Activated CD4-positive, CD25-positive, alpha-beta regulatory T cell treated with anti-CD3 and anti-CD28 coated beads, Interleukin-2, amount 50 U/mL, for 16 hours (primary cell): Measurements from ENCODE around the gene LMTK2.

Source experiments
- DNase-seq: peaks from one replicate; pipeline ENCODE4 v3.0.0-alpha.2; 2020; ENCODE audit warnings: low read depth, low spot score

Gene LMTK2

DNA sequence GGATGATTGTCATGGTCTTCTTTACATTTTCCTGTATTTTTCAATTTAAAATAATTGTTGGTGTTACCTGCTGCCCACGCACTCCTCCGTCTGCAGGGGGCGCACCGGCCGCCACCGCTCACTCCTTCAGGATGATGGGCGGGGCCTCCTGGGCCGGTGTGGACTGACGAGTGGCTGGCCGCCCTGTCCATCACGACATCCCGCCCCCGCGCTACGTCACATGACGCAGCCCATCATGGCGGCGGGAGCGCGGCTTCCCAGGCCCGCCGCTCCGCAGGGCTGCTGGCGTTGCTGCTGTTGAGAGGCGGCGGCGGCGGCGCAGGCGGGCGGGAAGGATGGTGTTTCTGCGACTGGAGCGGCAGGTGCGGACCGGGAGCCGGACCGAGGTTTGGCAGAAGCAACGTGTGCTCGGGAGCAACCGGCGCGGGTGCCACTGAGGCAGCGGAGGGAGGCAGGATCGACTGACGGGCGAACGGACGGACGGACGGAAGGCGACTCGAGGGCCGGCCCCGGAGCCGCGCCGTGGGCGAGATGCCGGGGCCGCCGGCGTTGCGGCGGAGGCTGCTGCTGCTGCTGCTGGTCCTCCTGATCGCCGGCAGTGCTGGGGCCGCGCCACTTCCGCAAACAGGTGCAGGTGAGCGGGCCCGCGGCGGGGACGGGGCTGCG lies at the start of gene LMTK2:
Gene LMTK2 (plus strand): TSS at position 216 of the 666 bp plus-strand sequence. CDS start 316 bp downstream, at position 532.
- peak; percentile 88 for DNase-seq

DNA sequence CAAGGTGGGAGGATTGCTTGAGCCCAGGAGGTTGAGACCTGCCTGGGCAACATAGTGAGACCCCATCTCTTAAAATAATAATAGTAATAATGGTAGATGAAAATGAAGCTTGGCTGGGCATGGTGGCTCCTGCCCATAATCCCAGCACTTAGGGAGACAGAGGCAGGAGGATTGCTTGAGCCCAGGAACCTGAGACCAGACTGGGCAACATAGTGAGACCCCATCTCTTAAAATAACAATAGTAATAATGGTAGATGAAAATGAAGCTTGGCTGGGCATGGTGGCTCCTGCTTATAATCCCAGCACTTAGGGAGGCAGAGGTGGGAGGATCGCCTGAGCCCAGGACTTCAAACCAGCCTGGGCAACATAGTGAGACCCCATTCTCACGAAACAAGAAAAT lies 49.5 kb upstream of the LMTK2 start:
- DNase-seq = no peak

DNA sequence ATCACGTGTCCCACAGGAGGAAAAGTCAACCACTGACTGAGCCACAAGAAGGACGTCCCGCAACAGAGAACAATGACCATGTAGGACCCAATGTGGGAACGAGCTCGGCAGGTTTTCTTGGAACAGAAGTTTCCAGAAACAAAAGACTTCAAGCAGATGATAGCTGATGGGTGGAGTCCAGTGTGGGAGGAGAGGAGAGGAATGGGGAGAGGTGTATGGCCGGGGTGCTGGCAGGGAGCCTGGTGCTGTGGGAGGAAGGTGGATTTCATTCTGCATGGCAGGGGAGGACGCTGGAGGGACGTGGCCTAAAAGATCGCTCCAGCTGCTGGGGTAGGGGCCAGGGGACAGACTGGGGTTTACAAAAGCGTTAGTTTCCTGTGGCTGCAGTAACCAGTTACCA lies 48.5 kb upstream of the LMTK2 start:
- no peak for DNase-seq

DNA sequence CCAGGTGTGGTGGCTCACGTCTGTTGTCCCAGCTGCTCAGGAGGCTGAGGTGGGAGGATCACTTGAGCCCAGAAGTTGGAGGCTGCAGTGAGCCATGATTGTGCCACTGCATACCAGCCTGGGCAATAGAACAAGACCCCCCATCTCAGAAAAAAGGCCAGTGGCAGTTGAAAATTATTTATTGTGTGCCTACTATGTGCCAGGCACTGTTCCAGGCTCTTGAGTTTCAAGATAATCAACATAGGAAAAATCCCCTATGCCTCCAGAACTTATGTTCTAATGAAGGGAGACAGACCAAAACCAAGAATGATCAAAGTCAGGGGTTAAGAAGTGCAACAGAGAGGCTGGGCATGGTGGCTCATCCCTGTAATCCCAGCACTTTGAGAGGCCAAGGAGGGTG lies 42.4 kb upstream of the LMTK2 start:
- no peak for DNase-seq

DNA sequence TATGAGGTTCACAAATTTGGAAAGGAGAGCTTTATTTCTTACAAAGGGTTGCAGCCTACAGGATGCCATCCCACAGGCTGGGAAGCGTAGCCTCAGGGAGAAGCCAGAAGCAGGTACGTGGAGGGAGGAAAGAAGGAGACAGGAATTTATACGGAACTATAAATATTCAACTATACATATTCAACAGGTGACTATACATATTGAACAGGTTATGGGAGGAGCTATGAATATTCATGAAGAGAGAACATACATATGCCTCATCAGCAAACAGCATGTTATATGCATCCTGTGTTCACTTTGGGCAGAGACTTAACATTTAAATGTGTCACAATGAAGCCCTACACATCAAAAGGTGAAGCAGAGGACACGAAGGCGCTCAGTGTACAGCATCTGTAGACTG lies 40.5 kb upstream of the LMTK2 start:
- no peak for DNase-seq

DNA sequence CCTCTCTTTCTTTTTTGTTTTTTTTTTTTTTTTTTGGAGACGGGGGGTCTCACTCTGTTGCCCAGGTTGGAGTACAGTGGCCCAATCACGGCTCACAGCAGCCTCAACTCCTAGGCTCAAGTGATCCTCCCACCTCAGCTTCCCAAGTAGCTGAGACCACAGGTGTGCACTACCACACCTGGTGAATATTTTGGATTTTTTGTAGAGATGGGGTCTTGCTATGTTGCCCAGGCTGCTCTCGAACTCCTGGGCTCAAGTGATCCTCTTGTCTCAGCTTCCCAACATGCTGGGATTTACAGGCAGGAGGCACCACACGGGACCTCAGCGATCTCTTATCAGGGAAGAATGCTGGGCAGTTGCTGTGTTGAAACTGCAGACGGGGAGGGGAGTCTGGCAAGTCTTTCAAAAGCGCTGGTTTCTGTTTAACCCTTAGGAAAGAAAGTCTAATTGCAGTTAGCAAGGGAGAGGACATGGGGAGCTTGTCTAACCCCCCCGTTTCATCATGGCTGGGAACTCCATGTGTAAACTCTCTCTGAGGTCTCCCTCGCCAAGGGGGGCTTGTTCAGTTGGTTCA lies 39.6 kb upstream of the LMTK2 start:
- no peak for DNase-seq

DNA sequence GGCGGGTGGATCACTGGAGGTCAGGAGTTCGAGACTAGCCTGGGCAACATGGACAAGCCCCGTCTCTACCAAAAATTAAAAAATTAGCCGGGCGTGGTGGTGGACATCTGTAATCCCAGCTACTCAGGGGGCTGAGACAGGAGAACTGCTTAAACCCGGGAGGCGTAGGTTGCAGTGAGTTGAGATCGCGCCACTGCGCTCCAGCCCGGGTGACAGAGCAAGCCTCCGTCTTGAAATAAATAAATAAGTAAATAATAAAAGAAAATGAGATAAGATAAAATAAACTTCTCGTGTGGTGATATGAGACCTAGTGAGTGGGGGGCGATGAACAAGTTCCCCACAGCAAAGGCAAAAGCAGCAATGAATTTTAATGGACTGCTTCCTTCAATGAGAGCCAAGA lies 33.6 kb upstream of the LMTK2 start:
- no peak for DNase-seq

DNA sequence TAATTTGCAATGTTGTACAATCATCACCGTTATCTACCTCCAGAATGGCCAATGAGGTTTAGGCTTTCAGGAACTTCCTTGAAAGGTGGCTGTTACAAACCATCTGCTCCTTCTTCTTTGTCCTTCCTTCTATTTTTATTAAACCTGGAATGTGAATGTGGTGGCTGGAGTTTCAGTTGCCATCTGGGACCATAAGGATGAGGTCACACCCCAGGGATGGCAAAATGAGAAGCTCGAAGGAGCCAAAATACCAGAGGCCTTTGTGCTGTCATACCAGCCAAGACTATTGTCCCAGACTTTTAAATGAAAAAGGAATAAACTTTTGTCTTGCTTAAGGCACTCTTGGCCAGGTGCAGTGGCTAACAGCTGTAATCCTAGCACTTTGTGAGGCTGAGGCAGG lies 30.9 kb upstream of the LMTK2 start:
- DNase-seq = no peak

DNA sequence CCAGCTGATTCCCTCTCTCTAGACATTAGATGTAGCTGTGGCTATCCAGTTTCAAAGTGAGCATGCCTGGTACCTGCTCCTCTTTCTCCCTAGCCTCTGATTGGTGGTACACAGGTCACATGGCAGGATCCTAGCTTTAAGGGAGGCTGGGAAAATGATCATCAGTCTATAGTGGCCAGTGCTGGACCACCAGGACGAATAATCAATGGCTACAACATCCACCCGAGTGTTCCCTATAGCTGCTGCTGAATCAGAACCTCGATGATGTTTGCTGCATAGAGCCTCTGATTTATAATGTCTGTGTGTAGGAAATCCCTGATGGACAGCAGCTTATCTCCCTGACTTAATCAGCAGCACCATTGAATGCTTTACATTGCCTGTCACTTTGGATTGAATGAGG lies 28.9 kb upstream of the LMTK2 start:
- no peak for DNase-seq

DNA sequence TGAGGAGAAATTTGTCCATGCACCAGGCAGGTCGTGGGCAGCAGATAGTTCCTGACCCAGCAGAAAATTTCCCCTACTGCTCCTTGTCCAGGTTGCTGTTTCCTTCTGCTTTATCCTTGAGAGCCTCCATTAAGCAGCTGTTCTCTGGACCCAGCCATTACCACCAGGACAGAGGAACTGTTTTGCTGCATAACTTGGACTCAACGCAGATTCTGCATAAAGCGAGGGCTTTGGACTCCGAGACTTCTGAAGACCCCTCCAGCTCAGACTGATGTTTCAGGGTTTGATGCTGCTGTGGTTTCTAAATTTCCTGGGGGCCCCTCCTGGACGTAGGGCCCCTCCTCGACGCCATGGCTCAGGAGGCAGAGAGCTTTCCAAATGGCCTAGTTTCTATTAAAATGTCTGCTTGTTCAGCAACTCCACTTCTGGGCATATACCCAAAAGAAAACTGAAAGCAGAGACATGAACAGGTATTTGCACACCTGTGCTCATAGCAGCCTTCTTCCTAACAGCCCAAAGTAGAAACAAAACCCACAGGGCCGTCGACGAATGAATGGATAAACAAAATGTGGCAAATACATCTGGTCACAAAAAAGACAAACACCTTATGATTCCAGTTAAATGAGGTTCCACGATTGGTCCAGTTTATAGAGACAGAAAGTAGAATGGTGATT lies 28.3 kb upstream of the LMTK2 start:
- no peak for DNase-seq

DNA sequence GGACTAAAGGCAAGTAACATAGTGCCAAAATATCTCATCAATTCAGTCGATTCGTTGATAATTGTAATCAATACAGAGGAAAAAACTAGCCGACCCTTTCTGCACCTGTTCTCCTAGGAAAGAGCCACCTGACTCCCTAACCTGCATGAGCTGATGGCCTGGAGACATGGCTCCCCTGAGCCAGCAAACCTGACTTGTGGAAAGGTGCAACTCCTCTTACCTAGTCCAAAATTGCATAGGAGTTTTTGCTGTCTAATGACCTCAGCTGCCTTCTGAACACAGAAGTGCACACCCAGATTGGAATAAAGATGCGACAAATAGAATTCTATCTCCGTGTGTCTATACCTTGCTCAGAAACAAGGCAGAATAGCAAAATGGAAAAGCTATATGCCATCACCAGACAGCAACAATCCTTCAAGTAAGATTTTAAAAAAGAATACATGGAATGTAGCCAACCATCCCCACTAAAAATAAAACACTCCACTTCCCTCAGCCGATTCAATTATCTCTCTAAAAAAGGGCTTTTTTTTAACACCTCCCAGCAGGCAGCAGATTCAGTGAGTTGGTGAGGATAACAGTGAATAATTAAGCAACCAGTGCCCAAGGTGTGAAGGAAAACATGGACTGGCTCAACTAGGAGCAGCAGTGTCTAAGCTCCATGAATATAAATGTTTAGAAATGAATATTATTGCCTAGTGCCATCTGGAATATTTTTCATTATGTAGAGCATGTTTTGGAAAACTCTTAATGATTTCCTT lies 26.6 kb upstream of the LMTK2 start:
- DNase-seq = no peak

DNA sequence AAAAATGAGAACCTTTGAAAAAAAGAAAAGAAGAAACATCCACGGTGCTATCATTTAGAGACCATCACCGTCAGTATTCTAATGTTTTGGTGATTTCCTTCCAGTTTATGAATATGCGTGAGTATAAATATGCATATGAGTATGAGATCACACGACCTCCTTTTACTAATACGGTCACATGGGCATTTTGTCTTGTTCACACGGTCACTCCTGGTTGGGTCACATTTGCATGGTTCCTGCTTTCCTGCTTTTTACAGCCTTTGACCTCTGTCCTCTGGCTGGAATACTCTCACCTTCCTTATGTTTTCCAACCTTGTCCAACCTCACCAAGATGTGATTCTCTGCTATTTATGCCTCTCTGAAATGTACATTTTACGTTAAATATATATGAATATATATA lies 25.3 kb upstream of the LMTK2 start:
- DNase-seq = no peak

DNA sequence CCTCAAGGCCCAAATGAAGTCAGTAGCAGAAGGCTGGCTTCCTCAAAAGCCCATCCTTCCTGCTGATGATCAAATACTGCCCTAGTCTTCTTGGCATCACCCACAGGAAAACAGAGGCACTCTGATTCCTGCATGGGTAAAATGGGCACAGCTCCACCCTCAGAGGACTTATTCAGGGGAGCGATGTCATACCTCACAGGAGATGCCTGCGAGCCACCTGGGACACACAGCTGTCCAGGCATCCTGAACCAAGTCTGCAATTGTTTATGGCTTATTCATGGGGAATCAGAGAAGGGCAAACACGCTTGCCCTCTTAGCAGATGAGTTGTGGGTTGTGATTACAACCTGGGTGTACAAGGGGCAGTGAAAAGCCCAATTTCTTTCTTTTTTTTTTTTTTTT lies 22.0 kb upstream of the LMTK2 start:
- DNase-seq = no peak

DNA sequence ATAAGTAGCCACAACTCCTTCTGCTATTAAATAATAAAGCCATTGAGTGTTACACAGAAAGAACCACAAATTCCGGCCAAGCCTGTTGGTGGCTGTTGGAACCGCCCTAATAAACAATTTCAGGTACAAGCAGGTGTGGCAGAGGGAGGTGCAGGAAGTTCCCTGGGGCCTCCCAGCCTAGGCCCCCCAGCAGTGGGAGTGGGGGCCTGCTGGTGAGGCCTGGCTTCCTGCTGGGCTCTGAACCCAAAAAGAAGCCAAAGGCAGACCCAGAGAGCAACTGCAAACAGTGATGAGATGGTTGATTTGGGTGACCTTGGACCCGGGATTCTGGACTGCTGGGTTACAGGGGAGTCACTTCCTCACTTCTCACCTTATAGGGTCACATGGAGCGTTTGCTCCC lies 21.0 kb upstream of the LMTK2 start:
- DNase-seq = no peak

DNA sequence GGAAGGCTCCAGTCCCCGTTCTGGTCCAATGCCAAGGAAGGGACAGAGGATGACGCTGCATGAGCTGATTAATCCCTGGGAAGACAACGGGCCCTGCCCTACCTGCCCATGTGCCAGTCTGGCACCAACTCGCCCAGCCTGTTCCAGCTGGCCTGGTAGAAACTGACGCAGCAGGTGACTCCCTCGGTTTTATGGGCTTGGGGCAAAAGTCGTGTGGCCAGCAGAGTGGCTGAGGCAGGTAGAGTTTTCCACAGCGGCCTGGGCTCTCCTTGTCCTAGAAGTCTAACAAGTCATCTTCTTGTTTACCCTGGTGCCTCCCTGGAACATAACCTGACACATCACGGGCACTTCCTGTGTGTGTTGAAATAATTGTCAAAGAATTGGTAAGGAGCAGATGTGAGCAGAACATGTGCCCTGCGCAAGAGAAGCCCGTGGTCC lies 20.4 kb upstream of the LMTK2 start:
- DNase-seq = no peak

DNA sequence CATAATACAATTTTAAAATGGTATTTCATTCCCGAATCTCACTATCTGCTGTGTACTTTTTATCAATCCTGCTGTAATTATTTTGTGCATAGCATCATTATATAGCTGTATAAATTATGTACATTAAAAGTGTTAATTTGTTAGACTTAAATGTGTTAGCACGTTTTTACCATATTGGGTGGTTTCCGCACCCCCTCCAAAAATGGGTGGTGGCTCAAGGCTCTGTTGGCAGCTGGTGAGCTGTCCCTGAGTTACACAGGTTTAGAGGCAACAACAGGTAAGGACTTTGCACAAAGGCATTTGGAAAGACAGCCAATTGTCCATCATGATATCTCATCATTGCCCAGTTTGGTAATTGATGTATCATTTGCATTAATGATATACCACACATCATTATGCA lies 18.6 kb upstream of the LMTK2 start:
- DNase-seq = no peak

DNA sequence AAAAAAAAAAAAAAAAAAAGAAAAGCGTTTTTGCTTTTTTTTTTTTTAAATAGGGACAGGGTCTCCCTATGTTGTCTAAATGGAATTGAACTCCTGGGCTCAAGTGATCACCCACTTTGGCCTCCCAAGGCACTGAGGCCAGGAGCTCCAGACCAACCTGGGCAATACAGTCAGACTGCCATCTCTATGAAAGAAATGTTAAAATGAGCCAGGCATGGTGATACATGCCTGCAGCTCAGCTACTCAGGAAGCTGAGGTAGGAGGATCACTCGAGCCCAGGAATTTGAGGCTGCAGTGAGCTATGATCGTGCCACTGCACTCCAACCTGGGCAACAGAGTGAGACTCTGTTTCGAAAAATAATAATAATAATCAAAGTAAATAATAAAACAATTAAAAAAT lies 16.5 kb upstream of the LMTK2 start:
- no peak for DNase-seq

DNA sequence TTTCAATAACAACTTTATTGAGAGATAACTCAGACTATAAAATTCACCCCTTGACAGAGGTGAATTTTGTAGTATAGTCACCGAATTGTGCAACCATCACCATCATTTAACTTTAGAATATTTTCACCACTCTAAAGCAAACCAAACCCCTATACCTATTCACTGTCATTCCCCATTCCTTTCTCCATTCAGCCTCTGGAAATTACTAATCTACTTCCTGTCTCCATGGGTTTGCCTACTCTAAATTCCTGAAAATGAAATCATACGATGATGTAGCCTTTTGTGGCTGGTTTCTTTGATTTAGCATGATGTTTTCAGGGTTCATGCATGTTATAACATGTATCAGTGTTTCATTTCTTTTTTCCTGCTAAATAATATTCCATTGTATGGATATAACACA lies 15.6 kb upstream of the LMTK2 start:
- no peak for DNase-seq

DNA sequence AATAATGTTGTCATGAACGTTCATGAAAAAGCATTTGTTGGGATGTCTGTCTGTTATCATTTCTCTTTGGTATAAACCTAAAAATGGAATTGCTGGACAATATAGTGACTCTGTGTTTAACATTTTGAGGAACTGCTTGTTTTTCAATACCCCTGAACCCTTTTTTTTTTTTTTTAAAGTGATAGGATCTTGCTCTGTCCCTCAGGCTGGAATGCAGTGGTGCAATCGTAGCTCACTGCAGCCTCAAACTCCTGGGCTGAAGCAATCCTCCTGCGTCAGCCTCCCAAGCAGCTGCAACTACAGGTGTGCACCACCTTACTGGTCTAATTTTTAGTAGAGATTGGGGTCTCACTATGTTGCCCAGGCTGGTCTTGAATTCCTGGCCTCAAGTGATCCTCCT lies 15.1 kb upstream of the LMTK2 start:
- DNase-seq = no peak

DNA sequence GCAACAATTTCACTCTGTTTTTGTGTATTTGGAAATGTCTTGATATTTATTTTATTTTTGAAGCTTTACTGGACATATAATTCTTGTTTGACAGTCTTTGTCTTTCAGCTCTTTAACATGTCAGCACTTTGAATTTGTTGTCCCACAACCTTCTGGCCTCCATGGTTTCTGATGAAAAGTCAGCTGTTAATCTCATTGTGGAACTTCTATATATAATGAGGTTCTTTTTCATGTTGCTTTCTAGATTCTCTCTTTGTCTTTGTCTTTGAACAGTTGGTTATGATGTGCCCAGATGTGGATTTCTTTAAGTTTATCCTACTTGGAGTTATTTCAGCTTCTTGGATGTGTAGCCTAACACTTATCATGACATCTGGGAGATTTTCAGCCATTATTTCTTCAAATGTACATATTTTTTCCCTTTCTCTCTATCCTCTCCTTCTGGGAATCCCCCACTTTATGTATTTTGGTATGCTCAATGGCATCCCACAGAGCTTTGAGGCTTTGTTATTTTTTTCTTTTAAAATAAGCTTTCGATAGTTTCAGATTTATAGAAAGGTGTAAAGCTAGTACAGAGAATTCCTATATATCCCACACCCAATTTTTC lies 9.5 kb upstream of the LMTK2 start:
- no peak for DNase-seq

DNA sequence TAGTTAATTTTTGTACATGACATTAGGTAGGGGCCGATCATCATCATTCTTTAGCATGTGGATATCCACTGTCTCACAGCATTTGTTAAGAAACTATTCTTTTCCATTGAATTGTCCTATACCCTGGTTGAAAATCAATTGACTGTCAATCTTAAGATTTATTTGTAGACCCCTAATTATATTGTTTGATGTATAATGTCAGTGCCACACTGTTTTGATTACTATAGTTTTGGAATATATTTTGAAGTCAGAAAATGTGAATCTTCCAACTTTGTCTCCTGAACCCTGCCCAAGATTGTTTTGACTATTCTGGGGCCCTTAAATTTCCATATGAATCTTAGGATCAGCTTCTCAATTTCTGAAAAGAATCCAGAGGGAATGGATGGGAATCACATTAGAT lies 6.6 kb upstream of the LMTK2 start:
- DNase-seq = no peak

DNA sequence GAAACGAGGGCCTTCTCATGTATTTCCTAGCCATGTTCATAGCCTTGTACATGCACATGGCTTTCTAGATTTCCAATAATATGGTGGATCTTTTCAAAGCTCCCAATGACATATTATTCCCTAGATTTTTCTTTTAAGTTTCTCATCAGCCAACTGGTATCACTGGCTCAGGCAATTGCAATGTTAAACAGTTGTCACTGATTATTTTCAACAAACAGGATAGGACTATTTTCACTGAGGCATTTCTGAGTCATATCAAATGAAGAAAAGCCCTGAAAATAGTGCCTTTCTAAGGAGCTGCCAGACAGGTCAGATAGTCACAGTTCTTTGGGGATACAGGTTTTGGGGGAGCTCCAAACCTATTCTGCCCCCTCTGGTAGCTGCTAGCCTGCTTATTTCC lies 4.5 kb upstream of the LMTK2 start:
- no peak for DNase-seq
